RPMI8226 (cell line): ENCODE data around the gene TRPV3.
"Not testable (repeated sequence)": the region's sequence is repeated elsewhere in the genome, so short reads cannot be mapped to it uniquely, and the experiment has no call there.

Source experiments
- DNase-seq: peaks from one replicate; pipeline ENCODE4 v3.0.0-alpha.2; 2015

TRPV3 gene

DNA sequence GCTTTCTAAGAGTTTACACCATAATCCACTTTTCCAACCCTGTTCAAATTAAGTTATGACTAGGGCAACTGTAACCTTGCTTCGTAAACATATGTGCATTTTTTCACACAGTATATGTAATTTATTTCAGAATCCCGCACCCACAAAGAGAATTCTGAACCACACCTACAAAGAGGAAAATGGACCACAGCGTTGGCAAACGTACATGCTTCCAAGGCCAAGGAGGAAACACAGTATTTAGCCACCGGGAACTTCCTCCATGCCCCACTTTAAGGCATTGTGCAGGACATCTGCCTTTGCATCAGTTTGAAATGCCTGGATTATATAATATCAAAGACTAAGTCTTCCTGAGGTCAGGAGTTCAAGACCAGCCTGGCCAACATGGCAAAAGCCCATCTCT, 88.1 kb downstream of the TRPV3 start:
- no peak for DNase-seq

DNA sequence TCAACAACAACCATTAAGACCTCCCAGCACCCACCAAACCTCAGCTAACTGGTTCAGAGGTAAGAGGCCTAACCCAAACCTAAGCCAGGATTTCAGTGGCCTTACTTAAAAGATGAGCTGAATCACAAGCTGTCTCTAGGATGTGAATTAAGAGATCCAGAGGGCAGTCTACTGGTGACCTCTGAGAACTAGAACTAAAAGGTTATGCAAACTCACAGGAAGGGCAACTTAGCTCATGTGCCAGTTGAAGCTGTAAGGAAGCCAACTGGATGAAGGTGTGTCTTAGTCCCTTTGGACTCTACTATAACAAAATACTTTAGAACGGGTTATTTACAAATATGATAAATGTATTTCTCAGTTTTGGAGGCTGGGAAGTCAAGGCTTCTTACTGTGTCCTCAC, 91.3 kb downstream of the TRPV3 start:
- not testable (repeated sequence) for DNase-seq
